Esophagus muscularis mucosa (tissue), 4 donors: ENCODE measurements around the gene EFCAB11.

Experiments used
- CTCF ChIP-seq, 3 experiments: fragments of 200-600 bp in 2 of 3; fragments of 450-650 bp in 1 of 3; sonication (generic) in 2 of 3; IDR thresholded peaks; one replicate each; pipeline ENCODE4 v1.5.1; 2017 to 2019; ENCODE audit warnings: antibody characterized with exemption in 3 of 3, mild to moderate bottlenecking in 2 of 3, moderate library complexity in 1 of 3
- EP300 ChIP-seq: sonication (generic); formaldehyde crosslinking; IDR thresholded peaks from one replicate; pipeline ENCODE4 v1.6.1; 2017; ENCODE audit warnings: antibody characterized with exemption
- POLR2A ChIP-seq: fragments of 450-650 bp; IDR thresholded peaks from one replicate; pipeline ENCODE4 v1.6.1; 2017; ENCODE audit warnings: antibody characterized with exemption, moderate library complexity, mild to moderate bottlenecking, low read depth
- POLR2AphosphoS5 ChIP-seq, 2 donors: sonication (generic); formaldehyde crosslinking; IDR thresholded peaks; one replicate each; pipeline ENCODE4 v1.6.1; 2017; ENCODE audit warnings: antibody characterized with exemption in 2 of 2

- TF ChIP-seq POLR2AphosphoS5 (IDR thresholded peaks at IDR 0.05) (no peak), CTCF (IDR thresholded peaks at IDR 0.05) (no peak), EP300 (no peak), POLR2A (no peak)
Observed at GRCh38 chr14:89775946-89776345, 178.6 kb downstream of the EFCAB11 start.
